Ascending aorta (tissue), 2 donors: ENCODE results near the gene RFX2. TPM values are rescaled to one million over a fixed set of nuclear protein-coding genes. Genes with fewer than 3 reads are reported as not detected.
"Not testable (repeated sequence)": the region's sequence is repeated elsewhere in the genome, so short reads cannot be mapped to it uniquely, and the experiment has no call there.

ENCODE experiments used
- DNase-seq, 2 donors: peaks; one replicate each; pipeline ENCODE4 v3.0.0-alpha.2; 2019; ENCODE audit warnings: low spot score in 2 of 2
- H3K27ac ChIP-seq, 2 donors: fragments of 200-600 bp; sonication (generic); one replicate each; pipeline ENCODE4 v1.5.1; 2016 to 2017; ENCODE audit warnings: mild to moderate bottlenecking in 1 of 2
- H3K27me3 ChIP-seq: fragments of 200-600 bp; sonication (generic); one replicate; pipeline ENCODE4 v1.5.1; 2017
- H3K36me3 ChIP-seq, 2 donors: fragments of 200-600 bp; sonication (generic); one replicate each; pipeline ENCODE4 v1.5.1; 2016
- H3K4me1 ChIP-seq, 2 donors: fragments of 200-600 bp; sonication (generic); one replicate each; pipeline ENCODE4 v1.5.1; 2016 to 2017; ENCODE audit warnings: mild to moderate bottlenecking in 1 of 2
- H3K4me3 ChIP-seq, 2 donors: fragments of 200-600 bp; sonication (generic); one replicate each; pipeline ENCODE4 v1.5.1; 2016 to 2017; ENCODE audit warnings: mild to moderate bottlenecking in 1 of 2
- H3K9me3 ChIP-seq, 2 donors: fragments of 200-600 bp; sonication (generic); one replicate each; pipeline ENCODE4 v1.5.1; 2016
- CTCF ChIP-seq, 3 experiments: fragments of 200-600 bp in 2 of 3; fragments of 450-650 bp in 1 of 3; sonication (generic) in 2 of 3; IDR thresholded peaks; one replicate each; pipeline ENCODE4 v1.5.1; 2016 to 2019; ENCODE audit warnings: antibody characterized with exemption in 3 of 3, mild to moderate bottlenecking in 1 of 3, moderate library complexity in 1 of 3
- intact Hi-C: fragments of 100-400 bp; cut with DNase I; formaldehyde crosslinking; loops from one replicate; pipeline ENCODE4 v1.15.1; 2023
- total RNA-seq: library from RNA; depleted of rRNA; stranded (reverse); fragments of >200 nt; gene quantifications from one replicate; pipeline ENCODE4 v1.1.0, GENCODE V29; 2016

Gene RFX2
- total RNA-seq, 1 donor from 2014 or later: 107 TPM

- intact Hi-C loops: loop anchor here (10.0 kb wide), 1 partner anchor 222 kb away; the partner anchor contains the start of gene NRTN
- no peak for DNase-seq
- H3K27ac ChIP-seq: no peak overlapping the region
- no peaks in the 10 kb centered on the region for H3K9me3 ChIP-seq
- H3K4me1 ChIP-seq: peaks cover 0 to 5% of the 10 kb centered on the region in 2 donors
- no peaks in the 10 kb centered on the region for H3K27me3 ChIP-seq
- no peak for TF ChIP-seq CTCF (IDR thresholded peaks at IDR 0.05)
- no peak overlapping the region for H3K4me3 ChIP-seq
- peaks cover 4 to 26% of the 10 kb centered on the region in 2 donors for H3K36me3 ChIP-seq
Observed at GRCh38 chr19:6026390-6027227, 83.7 kb downstream of the RFX2 start.

- H3K27ac ChIP-seq, DNase-seq, H3K4me3 ChIP-seq, H3K4me1 ChIP-seq, H3K9me3 ChIP-seq, H3K27me3 ChIP-seq: not testable (repeated sequence)
- H3K36me3 ChIP-seq: peaks cover 4 to 34% of the 10 kb centered on the region in 2 donors
- intact Hi-C loops: loop anchor here (10.0 kb wide), 1 partner anchor 220 kb away; the partner anchor contains the start of gene NRTN
Observed at GRCh38 chr19:6024756-6025155, 85.5 kb downstream of the RFX2 start.

- Histone ChIP-seq H3K4me3 (no peak overlapping the region), H3K27me3 (no peaks in the 10 kb centered on the region), H3K27ac (peak overlapping the region in 1 of 2 donors; percentile 51), H3K36me3 (peaks cover 0 to 37% of the 10 kb centered on the region in 2 donors), H3K9me3 (no peaks in the 10 kb centered on the region), H3K4me1 (peaks cover 0 to 5% of the 10 kb centered on the region in 2 donors)
- no peak for DNase-seq
- TF ChIP-seq CTCF (IDR thresholded peaks at IDR 0.05): no peak
- intact Hi-C loops: loop anchor here (2.0 to 10.0 kb wide), 2 partner anchors 37 to 219 kb away; partner anchors contain the start of gene NRTN
Observed at GRCh38 chr19:6023936-6024335, 86.4 kb downstream of the RFX2 start.

- intact Hi-C loops: loop anchor here (2.0 to 10.0 kb wide), 2 partner anchors 36 to 218 kb away; partner anchors contain the start of gene NRTN
- Histone ChIP-seq H3K27me3 (no peaks in the 10 kb centered on the region), H3K4me1 (peaks cover 0 to 5% of the 10 kb centered on the region in 2 donors), H3K4me3 (no peak overlapping the region), H3K36me3 (peaks cover 0 to 31% of the 10 kb centered on the region in 2 donors), H3K27ac (peak overlapping the region; percentile 46 to 51), H3K9me3 (no peaks in the 10 kb centered on the region)
- no peak for TF ChIP-seq CTCF (IDR thresholded peaks at IDR 0.05)
- DNase-seq: no peak
Observed at GRCh38 chr19:6023085-6023682, 87.1 kb downstream of the RFX2 start.

GRCh38 chr19:6022570-6023064 lies 87.7 kb downstream of the RFX2 start:
- Histone ChIP-seq H3K4me3 (no peak overlapping the region), H3K9me3 (no peaks in the 10 kb centered on the region), H3K4me1 (peaks cover 0 to 5% of the 10 kb centered on the region in 2 donors), H3K36me3 (peaks cover 0 to 31% of the 10 kb centered on the region in 2 donors), H3K27ac (peak overlapping the region; percentile 46 to 51), H3K27me3 (no peaks in the 10 kb centered on the region)
- no peak for DNase-seq
- intact Hi-C loops: loop anchor here (2.0 to 10.0 kb wide), 2 partner anchors 36 to 218 kb away; partner anchors contain the start of gene NRTN
- TF ChIP-seq CTCF (IDR thresholded peaks at IDR 0.05): no peak
